Measurements from ENCODE around the gene TSPAN31. TPM values are rescaled to one million over a fixed set of nuclear protein-coding genes. Genes with fewer than 3 reads are reported as not detected.

Gene TSPAN31
- total RNA-seq, 1 donor from 2014 or later, result 67.0 TPM

DNA sequence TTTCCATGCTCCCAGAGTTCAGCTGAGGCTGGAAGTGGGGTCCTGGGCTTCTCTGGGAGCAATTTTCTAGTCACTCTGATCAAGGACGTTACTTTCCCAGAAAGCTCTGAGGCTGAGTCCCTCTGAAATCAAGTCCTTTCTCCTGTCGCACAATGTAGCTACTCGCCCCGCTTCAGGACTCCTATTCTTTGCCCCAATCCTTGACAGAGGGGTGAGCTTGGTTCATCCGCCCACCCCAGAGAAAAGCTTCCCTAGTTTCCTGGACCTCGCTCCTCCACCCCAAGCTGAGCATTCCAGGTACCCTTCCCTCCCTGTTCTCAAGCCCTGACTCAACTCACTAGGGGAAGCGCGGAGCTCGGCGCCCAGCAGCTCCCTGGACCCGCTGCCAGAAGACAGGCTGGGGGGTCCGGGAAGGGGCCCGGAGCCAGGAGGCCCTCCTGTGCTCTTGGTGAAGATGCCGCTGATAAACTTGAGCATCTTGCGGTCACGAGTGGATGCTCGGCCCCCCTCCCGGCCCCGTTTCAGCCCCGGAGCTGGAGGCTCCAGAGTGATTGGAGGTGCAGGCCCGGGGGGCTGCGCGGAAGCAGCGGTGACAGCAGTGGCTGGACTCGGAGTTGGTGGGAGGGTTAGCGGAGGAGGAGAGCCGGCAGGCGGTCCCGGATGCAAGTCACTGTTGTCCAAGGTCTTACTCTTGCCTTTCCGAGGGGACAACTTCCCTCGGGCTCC, 7.9 kb upstream of the TSPAN31 start:
- no peak overlapping the region for H3K27ac ChIP-seq
- intact Hi-C loops (cut with DNase I), result no loop called here
- H3K9me3 ChIP-seq, result no peaks in the 10 kb centered on the region
- peak overlapping the region; percentile 1 to 47 for H3K4me3 ChIP-seq
- TF ChIP-seq CTCF (IDR thresholded peaks at IDR 0.05), result no peak
- TF ChIP-seq POLR2A (IDR thresholded peaks at IDR 0.05), result no peak
- no peak for TF ChIP-seq POLR2AphosphoS5 (IDR thresholded peaks at IDR 0.05; ENCODE audit: insufficient read depth in 1 of 2, low read depth in 1 of 2)
- peaks cover 6% of the 10 kb centered on the region for H3K27me3 ChIP-seq
- no peak for DNase-seq (ENCODE audit: extremely low spot score in 2 of 2)
- no peaks in the 10 kb centered on the region for H3K36me3 ChIP-seq
- peaks cover 36% of the 10 kb centered on the region for H3K4me1 ChIP-seq

DNA sequence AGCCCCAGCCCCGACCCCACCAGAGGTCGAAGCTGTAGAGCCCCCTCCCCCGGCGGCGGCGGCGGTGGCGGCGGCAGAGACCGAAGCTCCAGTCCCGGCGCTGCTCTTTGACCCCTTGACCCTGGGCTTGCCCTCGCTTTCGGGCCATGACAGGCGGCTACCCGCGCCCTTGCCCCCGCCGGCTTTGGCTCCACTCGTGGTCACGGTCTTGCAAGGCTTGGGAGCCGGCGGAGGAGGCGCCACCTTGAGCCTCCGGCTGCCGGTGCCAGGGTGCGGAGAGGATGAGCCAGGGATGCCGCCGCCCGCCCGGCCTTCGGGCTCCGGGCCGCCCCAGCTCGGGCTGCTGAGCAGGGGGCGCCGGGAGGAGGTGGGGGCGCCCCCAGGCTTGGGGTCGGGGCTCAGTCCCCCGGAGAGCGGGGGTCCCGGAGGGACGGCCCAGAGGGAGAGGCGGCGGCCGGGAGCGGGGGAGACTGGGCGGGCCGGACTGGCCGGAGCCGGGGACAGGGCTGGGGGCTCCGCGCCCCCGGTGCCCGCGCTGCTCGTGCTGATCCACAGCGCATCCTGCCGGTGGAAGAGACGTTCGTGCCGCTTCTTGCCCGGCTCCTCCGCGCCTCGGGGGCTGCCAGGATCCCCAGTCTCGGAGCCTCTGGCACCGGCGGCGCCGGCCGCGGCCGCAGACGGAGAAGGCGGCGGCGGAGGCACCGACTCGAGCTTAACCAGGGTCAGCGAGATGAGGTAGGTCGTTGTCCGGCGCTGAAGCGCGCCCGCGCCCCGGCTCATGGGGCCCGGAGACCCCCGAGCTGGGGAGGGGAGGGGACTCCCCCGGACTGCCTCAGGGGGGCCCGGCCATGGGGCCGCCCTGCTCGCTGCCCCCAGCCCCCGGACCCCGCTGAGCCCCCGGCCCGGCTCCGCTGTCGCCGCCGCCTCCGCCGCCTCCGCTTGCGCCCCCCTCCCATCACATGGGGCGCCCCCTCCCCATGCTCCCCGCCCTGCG, 7.1 kb upstream of the TSPAN31 start:
- Histone ChIP-seq H3K9me3 (no peaks in the 10 kb centered on the region), H3K4me3 (peak overlapping the region; percentile 1 to 47), H3K27me3 (peaks cover 6% of the 10 kb centered on the region), H3K27ac (no peak overlapping the region), H3K4me1 (peaks cover 36% of the 10 kb centered on the region), H3K36me3 (no peaks in the 10 kb centered on the region)
- intact Hi-C loops (cut with DNase I), result no loop called here
- TF ChIP-seq POLR2A (IDR thresholded peaks at IDR 0.05), result no peak
- TF ChIP-seq POLR2AphosphoS5 (IDR thresholded peaks at IDR 0.05; ENCODE audit: insufficient read depth in 1 of 2, low read depth in 1 of 2), result no peak
- TF ChIP-seq CTCF (IDR thresholded peaks at IDR 0.05), result no peak
- no peak for DNase-seq (ENCODE audit: extremely low spot score in 2 of 2)

- TF ChIP-seq CTCF (IDR thresholded peaks at IDR 0.05), result no peak
- TF ChIP-seq POLR2AphosphoS5 (IDR thresholded peaks at IDR 0.05; ENCODE audit: insufficient read depth in 1 of 2, low read depth in 1 of 2), result no peak
- no peak for TF ChIP-seq POLR2A (IDR thresholded peaks at IDR 0.05)
- intact Hi-C loops (cut with DNase I), result no loop called here
- Histone ChIP-seq H3K4me3 (peak within 1 kb of the TSS; percentile 1 to 47), H3K4me1 (peaks cover 36% of the 10 kb centered on the region), H3K27me3 (peaks cover 6% of the 10 kb centered on the region), H3K36me3 (no peaks in the 10 kb centered on the region), H3K27ac (no peak within 1 kb of the TSS), H3K9me3 (no peaks in the 10 kb centered on the region)
- DNase-seq (ENCODE audit: extremely low spot score in 2 of 2), result no peak
Measured at GRCh38 chr12:57738661-57739237, 6.1 kb upstream of the TSPAN31 start, which contains the start of gene AGAP2. AGAP2 (minus strand) TSS chr12:57738742; CDS start chr12:57738246, 496 bp downstream.

DNA sequence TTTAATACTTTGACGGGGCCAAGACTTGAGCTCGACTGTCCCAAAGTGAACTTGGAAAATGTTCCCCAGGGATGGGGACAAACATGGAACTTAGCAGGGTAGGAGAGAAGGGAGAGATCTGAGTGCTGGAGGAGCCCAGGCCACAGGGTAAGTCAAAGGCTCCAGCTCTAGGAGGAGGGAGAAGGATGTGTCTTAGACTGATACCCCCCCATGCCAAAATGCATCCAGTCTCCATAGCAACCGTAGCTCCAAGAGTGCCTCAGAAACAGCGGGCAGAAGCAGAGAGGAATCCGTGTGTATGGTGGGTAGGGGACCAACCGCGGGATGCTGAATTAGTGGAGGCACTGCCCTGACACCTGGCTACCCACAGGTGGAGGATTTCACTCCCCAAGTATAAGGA, 5.5 kb upstream of the TSPAN31 start:
- no peak for DNase-seq (ENCODE audit: extremely low spot score in 2 of 2)
- Histone ChIP-seq H3K9me3 (no peaks in the 10 kb centered on the region), H3K27me3 (peaks cover 6% of the 10 kb centered on the region)

GRCh38 chr12:57739914-57740538, 4.8 kb upstream of the TSPAN31 start:
- Histone ChIP-seq H3K27ac (no peak overlapping the region), H3K9me3 (no peaks in the 10 kb centered on the region), H3K36me3 (no peaks in the 10 kb centered on the region), H3K4me3 (no peak overlapping the region), H3K27me3 (peaks cover 6% of the 10 kb centered on the region), H3K4me1 (peaks cover 43% of the 10 kb centered on the region)
- TF ChIP-seq CTCF (IDR thresholded peaks at IDR 0.05), result no peak
- TF ChIP-seq POLR2AphosphoS5 (IDR thresholded peaks at IDR 0.05; ENCODE audit: insufficient read depth in 1 of 2, low read depth in 1 of 2), result no peak
- no peak for TF ChIP-seq POLR2A (IDR thresholded peaks at IDR 0.05)
- intact Hi-C loops (cut with DNase I), result no loop called here
- no peak for DNase-seq (ENCODE audit: extremely low spot score in 2 of 2)

More for the DNA sequence above, 5.5 kb upstream of the TSPAN31 start:
- TF ChIP-seq POLR2AphosphoS5 (IDR thresholded peaks at IDR 0.05; ENCODE audit: insufficient read depth in 1 of 2, low read depth in 1 of 2), result no peak
- H3K36me3 ChIP-seq, result no peaks in the 10 kb centered on the region
- no peak overlapping the region for H3K4me3 ChIP-seq
- no peak overlapping the region for H3K27ac ChIP-seq
- peaks cover 43% of the 10 kb centered on the region for H3K4me1 ChIP-seq
- intact Hi-C loops (cut with DNase I), result no loop called here
